OCI-LY7 (cell line): ENCODE data around the gene GNG12.

Experiments used
- EZH2phosphoT487 ChIP-seq: fragments of 200-600 bp; sonication (generic); IDR thresholded peaks from 2 replicates; pipeline ENCODE4 v1.6.1; 2018; ENCODE audit warnings: low read depth, borderline replicate concordance, mild to moderate bottlenecking, mixed run types, antibody characterized with exemption, low read length, moderate library complexity, mixed read lengths
- TF ChIP-seq, protein P1 (sequence below): fragments of 200-600 bp; sonication (generic); conservative IDR thresholded peaks from 2 replicates; pipeline ENCODE4 v1.5.1; 2014; ENCODE audit warnings: mild to moderate bottlenecking, antibody characterized with exemption, low read length, moderate library complexity, mixed read lengths

DNA sequence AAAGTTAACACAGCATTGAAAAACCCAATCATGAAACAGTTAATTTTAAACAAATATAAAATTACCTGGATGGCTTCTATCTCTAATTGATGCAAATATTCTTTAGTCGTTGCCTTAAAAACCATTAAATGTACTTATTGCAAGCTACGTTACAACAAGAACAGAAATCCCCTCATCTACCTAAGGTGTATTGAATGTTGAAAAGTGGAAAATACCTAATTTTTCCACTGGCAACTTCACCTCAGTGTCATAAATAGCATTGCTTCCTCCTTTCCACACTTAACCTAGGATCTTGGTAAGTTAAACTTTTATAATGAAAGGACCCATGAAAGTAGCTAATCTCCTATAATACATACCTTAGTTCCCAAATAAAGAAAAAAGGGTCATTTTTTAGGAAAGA, 142.9 kb downstream of the GNG12 start:
- TF ChIP-seq, protein P1, sequence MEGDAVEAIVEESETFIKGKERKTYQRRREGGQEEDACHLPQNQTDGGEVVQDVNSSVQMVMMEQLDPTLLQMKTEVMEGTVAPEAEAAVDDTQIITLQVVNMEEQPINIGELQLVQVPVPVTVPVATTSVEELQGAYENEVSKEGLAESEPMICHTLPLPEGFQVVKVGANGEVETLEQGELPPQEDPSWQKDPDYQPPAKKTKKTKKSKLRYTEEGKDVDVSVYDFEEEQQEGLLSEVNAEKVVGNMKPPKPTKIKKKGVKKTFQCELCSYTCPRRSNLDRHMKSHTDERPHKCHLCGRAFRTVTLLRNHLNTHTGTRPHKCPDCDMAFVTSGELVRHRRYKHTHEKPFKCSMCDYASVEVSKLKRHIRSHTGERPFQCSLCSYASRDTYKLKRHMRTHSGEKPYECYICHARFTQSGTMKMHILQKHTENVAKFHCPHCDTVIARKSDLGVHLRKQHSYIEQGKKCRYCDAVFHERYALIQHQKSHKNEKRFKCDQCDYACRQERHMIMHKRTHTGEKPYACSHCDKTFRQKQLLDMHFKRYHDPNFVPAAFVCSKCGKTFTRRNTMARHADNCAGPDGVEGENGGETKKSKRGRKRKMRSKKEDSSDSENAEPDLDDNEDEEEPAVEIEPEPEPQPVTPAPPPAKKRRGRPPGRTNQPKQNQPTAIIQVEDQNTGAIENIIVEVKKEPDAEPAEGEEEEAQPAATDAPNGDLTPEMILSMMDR: no peak
- TF ChIP-seq EZH2phosphoT487: no peak
